Measurements from ENCODE around the gene SMARCA1.

GRCh38 chrX:129433945-129434344 is 89.3 kb downstream of the SMARCA1 start:
- TF ChIP-seq CTCF (IDR thresholded peaks at IDR 0.05), result no peak
- TF ChIP-seq POLR2AphosphoS5 (IDR thresholded peaks at IDR 0.05), result no peak

Measured in suprapubic skin (tissue), 3 donors.